Stimulated activated CD4-positive, alpha-beta T cell treated with anti-CD3 and anti-CD28 coated beads, Interleukin-1b, Interleukin-23, amount 100 ng/mL, for 48 hours (primary cell): ENCODE data around the gene DAPK2.

Experiments used
- DNase-seq: peaks from one replicate; pipeline ENCODE4 v3.0.0-alpha.2; 2020

Gene DAPK2

DNA sequence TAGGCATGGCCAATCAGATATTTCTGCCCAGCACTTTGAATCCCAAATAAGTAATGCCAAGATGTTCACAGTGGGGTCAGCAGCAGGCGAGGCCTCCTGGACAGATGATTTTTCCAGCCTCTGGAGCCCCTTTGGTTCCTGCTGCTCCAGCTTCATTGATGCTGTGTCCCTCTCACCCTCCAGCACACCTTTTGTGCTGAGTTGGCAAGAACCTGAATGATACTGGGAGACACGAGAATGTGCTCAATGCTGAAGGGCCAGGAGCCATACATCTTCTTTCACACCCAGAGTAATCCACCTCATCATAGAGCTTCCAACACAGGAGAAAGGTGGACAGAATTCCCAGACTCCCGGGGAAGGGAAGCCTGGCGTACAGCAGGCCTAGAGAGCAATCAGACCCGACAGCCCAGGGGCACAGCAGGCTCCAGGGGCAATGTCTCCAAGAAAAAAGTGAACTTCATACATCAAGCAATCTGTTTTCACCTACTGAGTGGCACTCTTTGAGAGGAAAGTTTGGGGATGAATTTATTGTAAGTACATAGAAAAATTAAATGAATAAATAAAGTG, 6.7 kb upstream of the DAPK2 start:
- no peak for DNase-seq

DNA sequence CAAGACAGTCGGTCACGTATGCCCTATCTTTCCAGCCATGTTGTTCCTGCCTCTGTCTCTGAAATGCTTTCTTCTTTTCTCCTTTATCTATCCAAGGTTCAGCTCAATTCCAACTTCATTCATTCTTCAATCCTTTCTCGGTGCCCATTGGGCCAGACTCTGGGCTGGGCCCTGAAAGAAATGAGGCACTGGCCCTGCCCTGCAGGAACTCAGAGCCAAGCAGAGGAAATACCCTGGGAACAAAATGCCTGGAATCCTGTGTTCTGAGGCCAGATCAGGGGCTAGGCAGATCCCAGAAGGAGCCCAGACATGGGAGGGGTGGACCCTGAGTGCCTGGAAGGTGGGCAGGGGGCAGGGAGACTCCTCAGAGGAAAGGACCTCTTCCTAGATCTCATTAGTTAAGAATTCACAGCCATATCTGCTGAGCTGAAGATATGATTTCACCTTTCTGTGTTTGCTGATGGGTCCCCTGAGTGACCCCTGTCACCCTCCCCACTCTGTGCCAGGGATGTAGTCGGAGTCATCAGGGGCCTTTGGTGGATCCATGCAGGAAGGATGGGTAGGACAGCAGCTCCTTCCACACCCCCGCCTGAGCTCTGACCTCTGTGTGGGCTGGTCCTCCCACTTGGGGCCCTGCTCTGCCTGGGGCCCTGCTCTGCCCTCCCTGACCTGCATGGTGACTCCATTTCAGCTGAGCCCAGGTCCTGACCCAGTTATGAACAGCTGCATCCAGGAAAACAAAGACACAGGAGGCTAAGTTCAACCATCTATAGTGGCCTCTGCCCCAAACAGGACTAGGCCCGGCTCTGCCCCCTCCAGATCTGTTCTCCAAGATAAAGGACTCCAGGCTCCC, 5.3 kb upstream of the DAPK2 start:
- no peak for DNase-seq

DNA sequence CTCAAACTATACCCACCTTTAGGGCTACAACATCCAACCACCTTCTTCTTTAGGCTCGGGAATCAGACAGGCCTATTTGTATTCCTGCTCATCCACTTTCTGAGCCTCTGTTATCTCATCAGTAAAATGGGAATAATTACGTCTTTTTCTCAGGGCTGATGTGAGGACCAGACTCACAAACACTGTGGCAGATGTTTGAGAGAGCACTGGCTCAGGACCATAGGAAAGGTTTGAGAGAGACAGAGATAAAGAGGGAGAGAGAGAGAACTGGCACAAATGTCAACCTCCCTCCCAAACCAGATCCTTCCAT, 4.8 kb upstream of the DAPK2 start:
- DNase-seq, result no peak

DNA sequence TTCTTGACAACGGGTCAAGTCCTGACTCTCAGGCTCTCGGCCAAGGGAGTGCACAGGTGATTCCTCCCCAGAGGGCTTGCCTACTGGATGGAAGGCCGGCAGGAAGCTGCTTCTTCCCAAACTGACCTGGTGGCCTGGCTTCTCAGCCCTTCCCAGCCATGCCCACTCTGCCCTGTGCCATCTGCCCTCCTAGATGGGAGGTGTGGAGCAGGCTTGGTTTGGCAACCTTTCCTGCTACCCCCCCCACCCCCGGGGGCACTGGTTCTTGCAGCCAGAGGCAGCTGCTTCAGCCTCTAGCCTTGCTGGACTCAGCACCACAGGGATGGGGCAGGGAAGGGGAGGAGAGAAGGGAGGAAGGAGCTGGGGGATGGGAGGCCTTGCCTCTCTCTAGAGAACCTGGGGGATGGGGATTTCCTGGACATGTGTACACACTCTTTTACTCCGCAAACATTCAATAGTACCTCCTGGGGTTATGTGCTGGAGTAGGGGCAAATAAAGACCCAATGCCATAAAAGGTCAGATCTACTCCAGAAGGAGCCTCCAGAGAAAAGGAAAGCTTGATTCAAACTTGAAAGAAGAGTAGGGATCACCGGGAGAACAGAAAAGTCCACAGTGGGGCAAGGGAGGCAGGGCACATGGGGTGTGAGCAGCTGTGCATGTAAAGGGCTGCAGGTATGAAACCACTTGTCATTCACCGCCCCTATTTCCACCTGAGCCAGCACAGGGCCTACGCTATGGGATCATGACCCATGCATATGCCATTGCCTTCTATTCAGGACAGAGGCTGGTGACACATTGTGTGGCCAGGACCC, 4.2 kb upstream of the DAPK2 start:
- no peak for DNase-seq

DNA sequence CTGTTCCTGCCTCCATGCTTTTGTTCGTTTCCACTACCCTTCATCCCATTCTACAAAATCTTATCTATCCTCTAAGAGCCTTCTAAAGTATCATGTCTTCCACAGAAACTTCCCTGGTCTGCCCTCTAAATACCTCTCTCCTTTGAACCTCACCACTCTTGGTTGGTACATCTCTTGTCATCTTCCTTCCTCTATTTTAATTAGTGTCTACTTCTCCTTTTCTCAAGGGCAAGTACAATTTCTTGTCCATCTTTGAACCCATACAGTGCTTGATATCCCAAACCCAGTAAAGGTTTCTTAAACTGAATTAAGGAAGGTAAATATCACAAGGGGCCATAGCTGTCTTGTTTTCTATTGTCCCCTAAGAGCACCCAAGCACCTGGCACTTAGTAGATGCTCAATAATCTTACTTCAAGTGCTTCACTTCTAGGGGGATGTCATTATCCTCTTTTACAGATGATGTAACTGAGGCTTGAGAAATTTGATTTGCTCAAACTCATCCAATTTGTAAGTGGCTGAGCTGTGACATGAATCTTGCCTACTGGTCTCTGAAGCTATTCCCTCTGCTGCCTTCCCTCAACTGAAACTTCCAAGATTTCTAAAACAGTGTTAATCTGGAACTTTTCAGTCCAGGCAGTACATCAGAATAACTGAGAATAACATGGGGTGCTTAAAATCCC, 2.6 kb upstream of the DAPK2 start:
- no peak for DNase-seq

DNA sequence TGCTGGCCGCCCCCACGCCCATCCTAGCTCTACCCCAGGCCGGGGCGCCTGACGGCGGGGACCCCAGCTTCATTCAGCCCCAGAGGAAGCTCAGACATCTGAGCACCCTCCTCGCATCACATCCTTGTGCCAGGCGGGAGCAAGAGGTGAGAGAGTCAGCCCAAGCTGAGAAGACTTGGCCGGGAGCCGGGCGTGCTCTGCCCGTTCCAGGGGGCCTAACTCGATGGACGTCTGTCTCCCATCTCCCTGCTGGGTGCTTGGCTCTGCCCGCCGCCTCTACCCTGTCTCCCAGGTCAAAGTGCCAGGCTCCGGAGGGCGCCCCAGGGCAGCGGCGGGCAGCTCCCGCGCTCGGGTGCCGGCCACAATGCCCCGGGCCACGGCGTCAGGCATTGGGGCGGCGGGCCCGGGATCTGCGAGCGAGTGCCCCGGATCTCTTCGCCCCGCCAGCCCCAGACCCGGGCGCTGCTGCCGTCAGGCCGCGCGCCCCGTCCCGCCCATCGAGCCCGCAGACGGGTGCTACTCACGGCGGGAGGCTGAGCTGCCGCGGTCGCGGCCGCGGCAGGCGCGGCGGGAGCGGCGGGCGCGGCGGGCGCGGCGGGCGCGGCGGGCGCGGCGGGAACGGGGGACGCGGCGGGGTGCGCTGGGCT, 388 bp downstream of the DAPK2 start:
- no peak for DNase-seq

DNA sequence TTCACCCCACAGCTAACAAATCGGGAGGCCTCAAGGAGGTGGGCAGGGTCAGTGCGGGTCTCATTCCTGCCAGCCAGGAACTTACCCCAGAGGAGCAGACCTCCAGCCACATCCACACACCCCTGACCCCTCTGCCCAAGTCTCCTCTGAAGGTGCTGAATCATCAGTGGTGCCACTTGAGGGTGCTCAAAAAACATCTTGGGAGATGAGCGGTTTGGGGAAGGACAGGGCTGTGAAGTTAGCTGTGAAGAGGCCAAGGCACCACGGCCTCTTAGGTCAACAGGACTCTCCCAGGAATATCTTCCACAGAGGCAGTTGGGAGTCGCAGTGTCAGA, 1.2 kb downstream of the DAPK2 start:
- no peak for DNase-seq

DNA sequence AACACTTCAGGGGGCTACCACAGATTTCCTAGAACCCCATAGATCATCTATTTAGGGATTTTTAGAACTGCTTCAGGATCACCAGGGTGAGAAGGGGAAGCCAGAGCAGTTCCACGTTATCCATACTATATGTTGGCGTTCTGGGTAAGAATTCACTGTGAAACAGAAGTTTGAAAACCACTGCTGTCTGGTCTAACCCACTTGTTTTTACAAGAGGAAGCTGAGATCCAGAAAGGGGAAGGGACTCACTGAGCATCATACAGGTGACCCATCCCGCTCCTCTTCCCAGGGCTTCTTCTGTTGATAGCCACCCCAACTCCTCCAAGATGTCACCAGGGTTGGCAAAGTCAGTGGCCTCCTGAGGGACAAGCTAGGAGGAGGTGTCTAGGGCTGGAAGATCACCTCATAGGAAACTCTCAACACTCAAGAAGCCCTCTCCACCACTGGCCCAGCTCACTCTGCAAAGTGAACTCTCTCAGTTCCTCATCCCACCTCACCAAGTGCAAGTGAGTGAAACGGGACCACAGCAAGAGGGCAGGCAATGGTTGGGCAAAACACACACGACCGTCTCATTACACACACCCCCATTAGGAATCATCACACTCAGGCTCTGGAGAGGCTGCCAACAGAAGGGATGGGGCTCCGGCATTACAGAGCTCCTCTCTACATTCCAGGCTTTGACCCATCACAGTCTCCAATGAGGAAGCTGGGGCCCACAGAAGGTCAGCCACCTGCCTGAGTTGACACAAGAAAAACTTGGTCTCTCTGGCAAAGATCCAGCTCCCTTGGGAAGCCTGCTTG, 1.8 kb downstream of the DAPK2 start:
- DNase-seq, result no peak

DNA sequence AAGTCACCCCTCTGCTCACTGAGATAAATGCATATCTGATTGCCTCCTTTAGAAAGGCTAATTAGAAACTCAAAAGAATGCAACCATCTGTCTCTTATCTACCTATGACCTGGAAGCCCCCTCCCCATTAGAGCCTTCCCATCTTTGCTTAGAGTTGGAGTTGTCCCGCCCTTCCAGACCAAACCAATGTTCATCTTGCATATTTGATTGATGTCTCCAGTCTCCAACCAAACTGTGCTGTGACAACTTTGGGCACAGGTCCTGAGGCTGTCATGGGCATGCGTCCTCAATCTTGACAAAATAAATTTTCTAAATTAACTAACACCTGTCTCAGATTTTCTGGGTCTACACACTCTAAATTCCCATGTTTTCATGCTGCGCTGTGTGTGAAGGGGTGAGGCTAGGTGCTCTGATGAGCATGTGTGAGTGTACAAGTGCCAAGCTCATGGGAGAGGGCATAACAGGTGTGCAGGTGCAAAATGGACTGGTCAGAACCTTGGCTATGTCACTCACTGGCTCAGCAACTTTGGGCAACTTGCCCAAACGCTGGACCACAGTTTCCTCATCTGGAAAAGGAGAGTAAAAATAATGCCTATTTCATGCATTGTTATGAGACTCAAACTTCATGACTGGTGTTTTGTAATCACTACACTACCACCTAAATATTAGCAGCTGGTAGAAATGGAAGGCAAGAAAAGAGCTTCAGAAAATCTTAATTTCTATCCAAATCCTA, 7.2 kb downstream of the DAPK2 start:
- no peak for DNase-seq

DNA sequence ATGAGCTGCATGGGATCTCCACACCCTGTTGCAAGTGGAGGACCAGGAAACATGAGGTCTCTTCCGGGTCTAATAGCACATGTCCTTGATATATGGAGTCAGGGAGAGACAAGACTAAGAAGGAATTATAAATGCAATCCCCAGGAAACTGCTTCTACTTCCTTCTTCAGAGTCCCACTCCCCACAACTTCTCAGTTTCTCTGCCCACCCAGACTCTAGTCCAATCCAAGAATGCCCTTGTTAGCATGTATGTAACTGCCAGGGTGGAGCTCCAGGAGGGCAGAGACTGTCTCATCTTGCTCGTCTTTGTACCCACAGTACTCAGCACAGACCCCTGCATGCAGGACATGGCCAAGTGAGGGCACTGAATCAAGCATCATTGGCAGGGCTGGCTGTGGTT, 8.3 kb downstream of the DAPK2 start:
- DNase-seq, result no peak

DNA sequence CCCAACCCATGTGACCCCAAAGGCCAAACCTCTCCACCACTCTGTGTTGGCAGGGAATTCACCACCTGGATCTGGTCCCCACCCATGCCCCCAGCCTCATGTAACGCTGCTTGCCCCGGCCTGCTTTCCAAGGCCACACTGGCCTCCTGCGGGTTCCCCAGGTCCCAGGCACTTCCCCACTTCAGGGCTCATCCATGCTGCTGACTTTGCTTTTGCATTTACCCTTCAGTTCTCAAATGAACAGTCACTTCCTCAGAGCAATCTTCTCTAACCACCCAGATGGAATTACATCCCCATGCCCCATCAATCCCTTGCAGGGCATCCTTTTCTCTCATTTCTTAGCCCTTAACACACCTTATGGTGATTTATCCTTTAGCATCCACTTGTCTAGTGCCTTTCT, 9.2 kb downstream of the DAPK2 start:
- no peak for DNase-seq

DNA sequence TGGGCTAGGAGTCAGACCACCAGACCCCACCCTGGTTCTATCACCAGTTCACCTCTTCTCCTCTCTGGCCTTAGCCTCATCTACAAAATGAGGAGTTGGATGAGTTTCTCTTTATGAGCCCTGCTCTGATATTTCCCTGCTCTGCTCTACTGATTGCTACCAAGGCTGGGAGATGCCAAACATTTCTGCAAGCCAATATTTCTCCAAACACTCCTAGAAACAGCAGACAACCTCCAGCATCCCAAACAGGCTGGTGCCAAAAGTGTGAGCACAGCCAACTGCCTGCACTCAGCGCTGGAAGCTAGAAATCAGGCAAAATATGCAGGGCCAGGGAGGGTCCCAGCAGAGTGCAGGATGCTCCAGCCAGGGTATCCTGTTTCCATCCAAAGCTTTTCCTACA, 10.8 kb downstream of the DAPK2 start:
- DNase-seq, result no peak

DNA sequence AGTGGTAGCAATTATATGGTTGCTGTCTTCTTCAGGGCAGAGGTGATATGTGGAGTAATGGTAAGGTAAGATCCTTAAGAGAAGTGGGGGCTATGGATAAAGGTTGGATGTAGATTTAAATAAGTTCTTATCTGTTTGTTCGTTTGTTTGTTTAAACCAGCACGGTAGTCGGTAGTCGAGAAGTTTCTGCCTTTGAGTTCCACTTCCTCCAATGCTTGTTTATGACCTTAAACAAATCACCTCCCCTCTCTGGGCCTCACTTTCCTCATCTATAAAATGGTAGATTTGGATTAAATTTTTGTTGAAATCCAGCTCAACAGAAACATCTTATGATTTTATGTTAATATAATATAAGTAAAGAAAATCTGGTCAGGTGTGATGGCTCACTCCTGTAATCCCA, 11.8 kb downstream of the DAPK2 start:
- no peak for DNase-seq

DNA sequence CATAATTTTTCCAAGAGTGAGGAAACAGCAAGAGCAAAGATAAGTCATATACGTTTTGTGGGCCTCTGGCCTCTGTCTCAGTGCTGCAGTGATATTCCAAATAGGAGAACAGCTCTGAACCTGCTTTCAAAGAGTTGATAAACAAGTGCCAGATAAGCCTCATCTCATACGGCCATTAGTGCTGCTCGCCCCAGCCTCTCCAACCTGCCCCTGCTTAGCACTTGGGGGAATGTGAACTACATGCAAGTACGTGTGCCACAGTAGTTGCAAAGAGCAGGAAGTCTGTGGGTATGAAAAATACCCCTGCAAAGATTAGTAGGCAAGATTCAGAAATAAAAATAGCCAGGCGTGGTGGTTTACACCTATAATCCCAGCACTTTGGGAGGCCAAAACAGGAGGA, 14.0 kb downstream of the DAPK2 start:
- no peak for DNase-seq

DNA sequence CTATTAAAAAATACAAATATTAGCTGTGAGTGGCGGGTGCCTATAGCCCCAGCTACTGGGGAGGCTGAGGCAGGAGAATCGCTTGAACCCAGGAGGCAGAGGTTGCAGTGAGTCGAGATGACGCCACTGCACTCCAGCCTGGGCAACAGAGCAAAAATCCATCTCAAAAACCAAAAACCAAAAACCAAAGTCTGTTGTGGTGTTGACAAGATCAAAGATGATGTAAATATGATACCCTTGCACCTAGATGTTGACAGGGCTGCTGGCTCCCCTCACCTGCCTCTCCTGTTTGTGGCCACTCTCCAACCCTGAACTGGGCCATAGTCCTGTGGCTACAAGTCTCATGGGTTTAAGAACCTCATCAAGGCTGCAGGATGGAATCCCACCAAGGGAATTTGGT, 16.2 kb downstream of the DAPK2 start:
- no peak for DNase-seq

DNA sequence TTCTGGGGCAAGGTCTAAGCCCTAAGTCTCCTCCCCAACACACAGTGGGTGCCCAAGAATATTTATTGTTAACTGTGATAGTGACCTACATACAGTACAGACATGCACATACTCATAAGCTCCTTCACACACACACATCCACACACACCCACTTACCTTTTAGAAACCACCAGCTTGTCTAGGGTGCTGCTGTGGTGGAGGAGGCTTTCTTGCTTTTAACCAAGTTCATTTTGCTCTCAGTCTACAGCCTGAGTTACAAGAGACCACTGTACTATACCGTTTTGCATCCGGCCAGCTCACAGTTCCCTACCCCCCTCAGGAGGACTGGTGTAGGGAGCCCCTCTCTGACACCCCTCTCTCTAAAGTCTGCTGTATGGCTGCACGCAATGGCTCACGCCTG, 16.7 kb downstream of the DAPK2 start:
- DNase-seq, result no peak

DNA sequence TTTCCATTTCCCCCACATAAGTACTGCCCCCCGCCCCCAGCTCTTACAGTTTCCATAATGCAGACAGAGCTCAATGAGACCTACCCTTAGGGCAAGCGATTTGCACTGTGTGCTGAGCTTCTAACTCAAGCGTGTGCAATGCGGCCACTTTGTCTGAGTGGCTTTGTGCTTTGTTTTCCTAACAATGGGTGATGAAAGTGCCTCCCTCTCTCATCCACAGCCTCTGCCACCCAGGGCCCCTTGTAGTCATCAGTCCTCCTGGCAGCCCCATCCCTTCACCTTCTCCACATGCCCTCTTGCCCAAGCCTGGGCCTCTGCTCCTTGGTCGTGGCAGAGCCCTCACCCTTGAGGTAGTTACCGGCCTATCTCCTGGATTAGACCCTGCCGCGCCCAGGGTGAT, 17.2 kb downstream of the DAPK2 start:
- DNase-seq, result no peak

DNA sequence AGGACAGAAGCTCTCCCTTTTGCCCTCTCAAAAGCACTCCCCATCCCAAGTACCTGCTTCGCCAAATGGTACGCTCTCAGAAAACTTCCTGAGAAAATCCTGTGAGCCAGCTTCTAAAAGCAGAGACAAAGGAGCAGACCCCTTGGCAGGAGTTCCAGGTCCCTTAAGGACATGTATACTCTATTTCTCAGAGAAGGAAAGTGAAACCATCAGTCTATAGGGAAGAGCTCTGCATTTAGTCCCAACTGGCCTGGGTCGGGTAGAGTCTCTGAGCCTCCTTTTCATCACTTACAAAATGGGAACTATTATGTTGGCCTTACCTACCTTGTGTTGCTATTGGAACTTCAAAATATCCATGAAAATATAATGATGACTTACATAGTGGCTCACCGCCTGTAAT, 19.7 kb downstream of the DAPK2 start:
- DNase-seq, result no peak

DNA sequence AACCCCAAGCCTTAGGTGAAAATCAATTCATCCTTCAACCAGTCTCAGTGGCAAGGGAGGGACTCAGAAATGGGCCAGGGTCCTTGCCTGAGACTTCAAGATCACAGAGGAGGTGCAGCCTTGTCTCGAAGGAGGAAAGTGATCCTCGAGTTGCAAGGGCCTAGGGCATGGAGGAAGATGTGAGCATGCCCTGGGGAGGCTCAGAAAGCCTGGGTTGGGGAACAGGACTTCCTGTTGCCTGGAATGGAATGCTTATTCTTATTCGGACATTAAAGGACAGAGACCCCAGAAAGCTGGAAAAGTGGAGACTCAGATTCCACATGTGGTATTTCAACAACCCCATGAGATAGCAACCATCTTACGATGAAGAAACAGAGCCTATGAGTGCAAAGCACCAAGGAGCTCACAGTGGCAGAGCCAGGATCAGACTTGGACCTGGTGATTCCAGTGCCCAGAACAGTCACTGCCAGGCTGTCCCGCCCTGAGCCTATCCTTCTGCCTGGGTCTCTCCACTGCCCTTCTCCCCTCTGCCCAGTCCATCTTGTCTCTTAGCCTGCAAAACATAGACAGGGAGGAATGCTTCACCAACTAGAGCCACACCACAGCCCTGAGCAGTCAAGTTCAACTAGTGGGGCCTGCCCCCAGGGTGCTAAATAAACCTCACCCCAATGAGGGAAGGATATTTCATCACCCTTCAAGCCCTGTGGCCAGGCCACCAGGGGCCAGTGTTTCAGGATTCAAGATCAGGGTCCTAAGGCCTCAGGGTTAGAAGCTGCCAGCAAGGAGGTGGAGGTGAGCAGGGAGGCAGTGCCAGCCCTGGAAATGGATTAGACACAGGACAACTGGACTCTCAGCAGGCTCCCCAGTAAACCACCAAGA, 21.9 kb downstream of the DAPK2 start:
- DNase-seq, result no peak

DNA sequence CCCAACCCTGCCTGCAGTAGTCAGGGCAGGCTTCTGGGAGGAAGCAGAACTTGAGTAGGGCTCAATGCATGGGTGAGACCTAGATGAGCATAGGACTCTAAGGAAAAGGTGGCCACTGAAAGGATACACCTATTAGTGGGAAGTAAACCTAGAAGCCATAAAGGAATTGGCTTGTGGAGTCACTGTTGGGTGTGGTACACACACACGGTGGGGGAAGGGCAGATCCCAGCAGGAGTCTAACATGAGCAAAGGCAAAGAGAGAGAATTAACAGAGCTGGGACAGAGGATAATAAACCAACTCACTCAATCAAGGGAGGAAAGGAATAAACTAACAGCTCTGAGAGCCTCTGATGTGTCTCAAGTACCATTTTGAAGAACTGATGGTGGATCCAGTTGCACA, 23.1 kb downstream of the DAPK2 start:
- DNase-seq, result no peak

DNA sequence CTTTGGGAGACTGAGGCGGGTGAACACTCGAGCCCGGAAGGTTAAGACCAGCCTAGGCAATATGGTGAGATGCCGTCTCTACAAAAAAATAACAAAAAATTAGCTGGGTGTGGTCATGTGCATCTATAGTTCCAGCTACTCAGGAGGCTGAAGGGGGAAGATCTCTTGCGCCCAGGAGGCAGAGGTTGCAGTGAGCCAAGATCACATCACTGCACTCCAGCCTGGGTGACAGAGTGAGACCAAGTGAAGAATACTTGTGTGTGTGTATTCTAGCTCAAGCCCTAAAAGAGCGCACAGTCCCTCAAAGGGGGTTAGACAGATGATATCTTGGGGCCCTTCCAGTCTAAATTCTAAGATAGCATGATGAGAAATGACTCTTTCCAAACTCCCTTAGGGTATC, 23.7 kb downstream of the DAPK2 start:
- DNase-seq, result no peak
